Activated naive CD8-positive, alpha-beta T cell treated with anti-CD3 and anti-CD28 coated beads, Interleukin-2, amount 10 ng/mL, durations not matched to agents 7 days and 5 days (primary cell): ENCODE results near the gene BCL6. TPM values are rescaled to one million over a fixed set of nuclear protein-coding genes. Genes with fewer than 3 reads are reported as not detected.

Experiments used
- ATAC-seq: fragments of 150-1000 bp; cut with Tn5 transposase; one replicate; pipeline ENCODE4 v1.10.0; 2021; ENCODE audit warnings: low read depth, moderate library complexity
- POLR2A ChIA-PET: fragments of 350-600 bp; sonication (Branson Sonifier 250); formaldehyde crosslinking; loops from one replicate; lab custom pipeline; 2021; ENCODE audit warnings: antibody characterized with exemption; lab: Charles Lee
- DNase-seq: peaks from one replicate; pipeline ENCODE4 v3.0.0; 2021
- H3K27ac Mint-ChIP-seq: one replicate; pipeline ENCODE4 v1.8.0; 2022; ENCODE audit warnings: mild to moderate bottlenecking, mixed read lengths
- H3K27me3 Mint-ChIP-seq: one replicate; pipeline ENCODE4 v1.8.0; 2022; ENCODE audit warnings: mild to moderate bottlenecking, moderate library complexity, mixed read lengths
- H3K36me3 Mint-ChIP-seq: one replicate; pipeline ENCODE4 v1.8.0; 2021; ENCODE audit warnings: mild to moderate bottlenecking, mixed read lengths
- H3K4me1 Mint-ChIP-seq: one replicate; pipeline ENCODE4 v1.8.0; 2021; ENCODE audit warnings: mixed read lengths
- H3K4me3 Mint-ChIP-seq: one replicate; pipeline ENCODE4 v1.8.0; 2022; ENCODE audit warnings: mild to moderate bottlenecking, moderate library complexity, mixed read lengths
- H3K9me3 Mint-ChIP-seq: one replicate; pipeline ENCODE4 v1.8.0; 2021; ENCODE audit warnings: mixed read lengths
- total RNA-seq, 2 experiments: library from RNA; stranded (reverse); gene quantifications; one replicate each; pipeline ENCODE4 v1.2.3, GENCODE V29; 2021

The BCL6 gene
- total RNA-seq, 2 experiments from 2014 or later: 32.1 to 34.0 TPM

GRCh38 chr3:187740421-187741399 is 4.6 kb downstream of the BCL6 start:
- ATAC-seq: peak; percentile 1
- H3K4me3 Mint-ChIP-seq: peak overlapping the region; percentile 99
- peaks cover 12% of the 10 kb centered on the region for H3K36me3 Mint-ChIP-seq
- POLR2A ChIA-PET: interaction anchor here (0.5 to 5.4 kb wide), 31 partner anchors 10 to 1391 kb away, joined by 3 to 46 read pairs (median 4); partner anchors contain the start of gene LPP
- peak overlapping the region; percentile 99 for H3K27ac Mint-ChIP-seq
- DNase-seq: peak; percentile 83
- no peaks in the 10 kb centered on the region for H3K27me3 Mint-ChIP-seq
- no peaks in the 10 kb centered on the region for H3K9me3 Mint-ChIP-seq
- peaks cover 33% of the 10 kb centered on the region for H3K4me1 Mint-ChIP-seq

- H3K9me3 Mint-ChIP-seq: no peaks in the 10 kb centered on the region
- ATAC-seq (peak; percentile 25), DNase-seq (peak; percentile 90)
- peak overlapping the region; percentile 99 for H3K4me3 Mint-ChIP-seq
- POLR2A ChIA-PET: interaction anchor here (0.5 to 5.4 kb wide), 27 partner anchors 11 to 1392 kb away, joined by 3 to 46 read pairs (median 4); partner anchors contain the start of gene LPP
- no peaks in the 10 kb centered on the region for H3K27me3 Mint-ChIP-seq
- peak overlapping the region; percentile 99 for H3K27ac Mint-ChIP-seq
- H3K4me1 Mint-ChIP-seq: peaks cover 30% of the 10 kb centered on the region
- H3K36me3 Mint-ChIP-seq: peaks cover 11% of the 10 kb centered on the region
Observed at GRCh38 chr3:187739561-187740332, 5.5 kb downstream of the BCL6 start.

GRCh38 chr3:187739094-187739560 is 6.1 kb downstream of the BCL6 start:
- ATAC-seq (no peak), DNase-seq (peak; percentile 68)
- H3K27me3 Mint-ChIP-seq: no peaks in the 10 kb centered on the region
- H3K9me3 Mint-ChIP-seq: no peaks in the 10 kb centered on the region
- peaks cover 5% of the 10 kb centered on the region for H3K36me3 Mint-ChIP-seq
- peak overlapping the region; percentile 99 for H3K27ac Mint-ChIP-seq
- POLR2A ChIA-PET: interaction anchor here (0.6 to 5.4 kb wide), 15 partner anchors 198 to 1407 kb away, joined by 3 to 46 read pairs (median 4); no protein-coding TSS in a partner anchor
- H3K4me3 Mint-ChIP-seq: peak overlapping the region; percentile 99
- H3K4me1 Mint-ChIP-seq: peaks cover 30% of the 10 kb centered on the region

GRCh38 chr3:187738331-187739093 is 6.8 kb downstream of the BCL6 start:
- Mint-ChIP-seq H3K4me3 (peak overlapping the region; percentile 99), H3K36me3 (peaks cover 1% of the 10 kb centered on the region), H3K27me3 (no peaks in the 10 kb centered on the region), H3K27ac (peak overlapping the region; percentile 99), H3K4me1 (peaks cover 30% of the 10 kb centered on the region), H3K9me3 (no peaks in the 10 kb centered on the region)
- POLR2A ChIA-PET: interaction anchor here (0.5 to 5.4 kb wide), 15 partner anchors 8 to 1408 kb away, joined by 3 to 46 read pairs (median 4); no protein-coding TSS in a partner anchor
- DNase-seq: peak; percentile 68
- peak; percentile 16 for ATAC-seq

- Mint-ChIP-seq H3K4me1 (peaks cover 30% of the 10 kb centered on the region), H3K4me3 (peak overlapping the region; percentile 99), H3K36me3 (peaks cover 4% of the 10 kb centered on the region), H3K27ac (peak overlapping the region; percentile 99), H3K9me3 (no peaks in the 10 kb centered on the region), H3K27me3 (no peaks in the 10 kb centered on the region)
- no peak for DNase-seq
- POLR2A ChIA-PET: interaction anchor here (1.1 to 5.4 kb wide), 6 partner anchors 9 to 1304 kb away, joined by 3 to 46 read pairs (median 7); no protein-coding TSS in a partner anchor
- no peak for ATAC-seq
Observed at GRCh38 chr3:187738071-187738330, 7.3 kb downstream of the BCL6 start.

GRCh38 chr3:187737368-187738070 is 7.7 kb downstream of the BCL6 start:
- no peaks in the 10 kb centered on the region for H3K9me3 Mint-ChIP-seq

GRCh38 chr3:187737006-187737367 is 8.3 kb downstream of the BCL6 start:
- Mint-ChIP-seq H3K9me3 (no peaks in the 10 kb centered on the region), H3K27ac (peak overlapping the region; percentile 36), H3K4me3 (peak overlapping the region; percentile 99), H3K36me3 (peaks cover 4% of the 10 kb centered on the region), H3K27me3 (no peaks in the 10 kb centered on the region), H3K4me1 (peaks cover 26% of the 10 kb centered on the region)
- DNase-seq: no peak
- POLR2A ChIA-PET: interaction anchor here (0.5 to 5.4 kb wide), 12 partner anchors 8 to 1531 kb away, joined by 3 to 46 read pairs (median 3); partner anchors contain the start of gene BCL6
- ATAC-seq: no peak

More at GRCh38 chr3:187737368-187738070, 7.7 kb downstream of the BCL6 start:
- no peaks in the 10 kb centered on the region for H3K27me3 Mint-ChIP-seq
- peaks cover 27% of the 10 kb centered on the region for H3K4me1 Mint-ChIP-seq
- peak overlapping the region; percentile 99 for H3K27ac Mint-ChIP-seq
- peak overlapping the region; percentile 99 for H3K4me3 Mint-ChIP-seq
- peaks cover 4% of the 10 kb centered on the region for H3K36me3 Mint-ChIP-seq
- DNase-seq (peak; percentile 72), ATAC-seq (no peak)
- POLR2A ChIA-PET: interaction anchor here (0.6 to 5.4 kb wide), 12 partner anchors 8 to 1530 kb away, joined by 3 to 46 read pairs (median 3); partner anchors contain the start of gene BCL6

GRCh38 chr3:187736418-187736871 is 8.8 kb downstream of the BCL6 start:
- H3K4me3 Mint-ChIP-seq: no peak overlapping the region
- DNase-seq: no peak
- H3K9me3 Mint-ChIP-seq: no peaks in the 10 kb centered on the region
- peaks cover 3% of the 10 kb centered on the region for H3K36me3 Mint-ChIP-seq
- H3K27me3 Mint-ChIP-seq: no peaks in the 10 kb centered on the region
- peaks cover 22% of the 10 kb centered on the region for H3K4me1 Mint-ChIP-seq
- POLR2A ChIA-PET: interaction anchor here (0.5 to 5.4 kb wide), 9 partner anchors 9 to 1531 kb away, joined by 3 to 46 read pairs (median 3); partner anchors contain the start of gene BCL6
- ATAC-seq: no peak
- no peak overlapping the region for H3K27ac Mint-ChIP-seq

GRCh38 chr3:187735837-187736236 is 9.4 kb downstream of the BCL6 start:
- Mint-ChIP-seq H3K27me3 (no peaks in the 10 kb centered on the region), H3K4me3 (no peak overlapping the region), H3K36me3 (peaks cover 3% of the 10 kb centered on the region), H3K4me1 (peaks cover 19% of the 10 kb centered on the region), H3K27ac (no peak overlapping the region), H3K9me3 (no peaks in the 10 kb centered on the region)
- no peak for ATAC-seq
- POLR2A ChIA-PET: no interaction called here
- no peak for DNase-seq

- DNase-seq: no peak
- no peak overlapping the region for H3K27ac Mint-ChIP-seq
- no peaks in the 10 kb centered on the region for H3K27me3 Mint-ChIP-seq
- POLR2A ChIA-PET: no interaction called here
- no peak overlapping the region for H3K4me3 Mint-ChIP-seq
- ATAC-seq: no peak
- H3K9me3 Mint-ChIP-seq: no peaks in the 10 kb centered on the region
- H3K4me1 Mint-ChIP-seq: peaks cover 15% of the 10 kb centered on the region
- H3K36me3 Mint-ChIP-seq: peaks cover 5% of the 10 kb centered on the region
Observed at GRCh38 chr3:187735383-187735782, 9.9 kb downstream of the BCL6 start.

GRCh38 chr3:187734841-187735240 is 10.4 kb downstream of the BCL6 start:
- POLR2A ChIA-PET: no interaction called here
- ATAC-seq (no peak), DNase-seq (no peak)
- Mint-ChIP-seq H3K4me1 (peaks cover 11% of the 10 kb centered on the region), H3K36me3 (peaks cover 8% of the 10 kb centered on the region), H3K27ac (no peak overlapping the region), H3K9me3 (no peaks in the 10 kb centered on the region), H3K27me3 (no peaks in the 10 kb centered on the region), H3K4me3 (no peak overlapping the region)

- DNase-seq (no peak), ATAC-seq (no peak)
- Mint-ChIP-seq H3K4me1 (peaks cover 7% of the 10 kb centered on the region), H3K36me3 (peaks cover 13% of the 10 kb centered on the region), H3K9me3 (no peaks in the 10 kb centered on the region), H3K27ac (no peak overlapping the region), H3K4me3 (no peak overlapping the region), H3K27me3 (no peaks in the 10 kb centered on the region)
- POLR2A ChIA-PET: interaction anchor here (0.8 kb wide), 1 partner anchor 465 kb away, joined by 5 read pairs; no protein-coding TSS in a partner anchor
Observed at GRCh38 chr3:187733371-187733770, 11.9 kb downstream of the BCL6 start.
